ENCODE data around the gene COX7B.
"Not testable (repeated sequence)": the region's sequence is repeated elsewhere in the genome, so short reads cannot be mapped to it uniquely, and the experiment has no call there.

The COX7B gene

DNA sequence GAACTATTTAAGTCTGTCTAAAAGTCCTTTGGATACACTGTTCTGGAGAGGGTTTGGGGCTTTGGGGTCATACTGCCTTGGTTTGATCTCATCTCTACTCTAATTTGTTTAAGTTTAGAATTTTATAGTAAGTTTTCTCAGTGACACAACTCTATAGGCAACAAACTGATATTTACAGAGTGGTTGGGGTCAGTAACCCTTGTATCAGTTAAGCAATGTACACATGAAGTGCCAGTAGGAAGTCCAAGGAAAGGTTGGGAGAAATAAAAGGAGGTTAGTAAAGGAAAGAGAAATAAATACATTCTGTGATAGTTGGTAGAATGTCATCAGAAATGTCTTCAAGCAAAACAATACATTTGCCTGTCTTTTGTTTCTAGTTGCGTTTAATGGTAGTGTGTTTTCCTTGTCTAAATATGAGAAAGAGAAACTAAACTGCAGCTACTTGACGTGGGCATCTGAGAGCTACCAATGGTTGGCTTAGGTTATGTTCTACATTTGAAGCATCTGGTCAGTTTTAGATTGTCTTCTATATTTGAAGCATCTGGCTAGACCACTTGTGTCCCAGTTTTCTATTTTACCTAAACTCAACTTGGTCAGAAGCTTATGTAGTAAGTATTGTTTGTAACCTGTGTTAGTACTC is 18.1 kb downstream of the COX7B start:
- Histone ChIP-seq H3K36me3 (ENCODE audit: control insufficient read depth, insufficient read depth, low read length) (no peaks in the 10 kb centered on the region), H3K27me3 (ENCODE audit: control insufficient read depth, insufficient read depth, low read length) (no peaks in the 10 kb centered on the region), H3K9ac (no peak overlapping the region), H3K4me1 (no peaks in the 10 kb centered on the region), H3K4me3 (ENCODE audit: low read depth, low read length) (no peak overlapping the region), H3K79me2 (peaks cover 4% of the 10 kb centered on the region), H3K27ac (no peak overlapping the region), H3K9me3 (ENCODE audit: control insufficient read depth, low read length) (no peaks in the 10 kb centered on the region), H2AFZ (no peak overlapping the region), H3K4me2 (ENCODE audit: low read length) (no peak overlapping the region)
- TF ChIP-seq, protein P1, sequence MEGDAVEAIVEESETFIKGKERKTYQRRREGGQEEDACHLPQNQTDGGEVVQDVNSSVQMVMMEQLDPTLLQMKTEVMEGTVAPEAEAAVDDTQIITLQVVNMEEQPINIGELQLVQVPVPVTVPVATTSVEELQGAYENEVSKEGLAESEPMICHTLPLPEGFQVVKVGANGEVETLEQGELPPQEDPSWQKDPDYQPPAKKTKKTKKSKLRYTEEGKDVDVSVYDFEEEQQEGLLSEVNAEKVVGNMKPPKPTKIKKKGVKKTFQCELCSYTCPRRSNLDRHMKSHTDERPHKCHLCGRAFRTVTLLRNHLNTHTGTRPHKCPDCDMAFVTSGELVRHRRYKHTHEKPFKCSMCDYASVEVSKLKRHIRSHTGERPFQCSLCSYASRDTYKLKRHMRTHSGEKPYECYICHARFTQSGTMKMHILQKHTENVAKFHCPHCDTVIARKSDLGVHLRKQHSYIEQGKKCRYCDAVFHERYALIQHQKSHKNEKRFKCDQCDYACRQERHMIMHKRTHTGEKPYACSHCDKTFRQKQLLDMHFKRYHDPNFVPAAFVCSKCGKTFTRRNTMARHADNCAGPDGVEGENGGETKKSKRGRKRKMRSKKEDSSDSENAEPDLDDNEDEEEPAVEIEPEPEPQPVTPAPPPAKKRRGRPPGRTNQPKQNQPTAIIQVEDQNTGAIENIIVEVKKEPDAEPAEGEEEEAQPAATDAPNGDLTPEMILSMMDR (IDR thresholded peaks at IDR 0.05), result no peak

DNA sequence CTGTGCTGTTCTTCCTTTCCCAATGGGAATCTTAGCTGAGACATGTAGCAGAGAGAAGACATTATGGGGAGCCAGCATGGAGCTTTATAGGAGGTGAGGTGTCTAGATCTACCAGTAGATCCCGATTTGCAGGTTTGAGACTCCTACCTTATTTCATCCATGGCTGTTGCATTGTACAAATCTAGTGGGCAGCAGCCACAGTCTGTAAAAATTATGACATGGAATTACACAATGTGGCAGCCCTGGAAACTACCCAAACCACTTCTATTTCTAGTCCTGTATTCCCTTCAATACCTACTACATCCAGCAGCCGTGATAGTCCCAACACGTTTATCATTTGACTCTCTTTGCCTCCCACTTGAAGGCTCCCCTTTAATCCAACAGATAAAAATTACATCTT is 19.3 kb downstream of the COX7B start:
- Histone ChIP-seq H3K27ac (no peak overlapping the region), H3K27me3 (ENCODE audit: control insufficient read depth, insufficient read depth, low read length) (no peaks in the 10 kb centered on the region)

DNA sequence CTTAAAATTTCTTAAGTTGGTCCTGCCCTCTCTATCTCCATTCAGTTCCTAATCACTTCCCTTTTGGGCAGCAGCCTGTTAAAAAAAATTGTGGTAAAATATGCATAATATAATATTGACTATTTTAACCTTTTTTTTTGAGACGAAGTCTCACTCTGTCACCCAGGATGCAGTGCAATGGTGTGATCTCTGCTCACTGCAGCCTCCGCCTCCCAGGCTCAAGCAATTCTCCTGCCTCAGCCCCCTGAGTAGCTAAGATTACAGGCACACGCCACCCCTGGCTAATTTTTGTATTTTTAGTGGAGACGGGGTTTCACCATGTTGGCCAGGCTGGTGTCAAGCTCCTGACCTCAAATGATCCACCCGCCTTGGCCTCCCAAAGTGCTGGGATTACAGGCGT is 20.1 kb downstream of the COX7B start:
- H3K27me3 ChIP-seq (ENCODE audit: control insufficient read depth, insufficient read depth, low read length); H3K4me1 ChIP-seq; H3K9ac ChIP-seq; H3K27ac ChIP-seq; H3K4me2 ChIP-seq (ENCODE audit: low read length); H2AFZ ChIP-seq; H3K79me2 ChIP-seq; H3K36me3 ChIP-seq (ENCODE audit: control insufficient read depth, insufficient read depth, low read length); H3K4me3 ChIP-seq (ENCODE audit: low read depth, low read length); H3K9me3 ChIP-seq (ENCODE audit: control insufficient read depth, low read length): not testable (repeated sequence)

More for the DNA sequence above, 19.3 kb downstream of the COX7B start:
- H3K4me1 ChIP-seq, result no peaks in the 10 kb centered on the region
- TF ChIP-seq, protein P1 (IDR thresholded peaks at IDR 0.05), result no peak
- H3K9ac ChIP-seq, result no peak overlapping the region
- no peak overlapping the region for H3K4me2 ChIP-seq (ENCODE audit: low read length)
- H2AFZ ChIP-seq, result no peak overlapping the region
- H3K36me3 ChIP-seq (ENCODE audit: control insufficient read depth, insufficient read depth, low read length), result no peaks in the 10 kb centered on the region
- H3K79me2 ChIP-seq, result peaks cover 4% of the 10 kb centered on the region
- H3K4me3 ChIP-seq (ENCODE audit: low read depth, low read length), result no peak overlapping the region
- no peaks in the 10 kb centered on the region for H3K9me3 ChIP-seq (ENCODE audit: control insufficient read depth, low read length)

DNA sequence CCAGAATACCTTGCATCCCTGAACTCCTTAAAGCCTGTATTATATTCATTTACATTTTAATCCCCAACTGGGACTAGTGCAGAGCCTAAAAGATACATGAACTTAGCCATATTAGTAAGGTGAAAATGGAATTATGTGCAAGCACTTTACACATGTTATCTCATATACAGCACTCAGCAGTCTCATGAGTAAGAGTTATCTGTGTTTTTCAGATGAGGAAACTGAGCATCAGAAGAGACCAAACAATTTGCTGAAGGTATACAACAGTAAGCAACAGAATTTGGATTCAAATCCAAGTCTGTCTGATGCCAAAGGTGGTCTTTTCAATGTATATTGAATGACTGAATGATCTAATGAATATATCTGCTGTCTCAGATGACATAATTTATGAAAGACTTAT is 23.5 kb downstream of the COX7B start:
- H3K4me3 ChIP-seq (ENCODE audit: low read depth, low read length), result no peak overlapping the region
- no peaks in the 10 kb centered on the region for H3K27me3 ChIP-seq (ENCODE audit: control insufficient read depth, insufficient read depth, low read length)
- no peak overlapping the region for H3K9ac ChIP-seq
- H3K9me3 ChIP-seq (ENCODE audit: control insufficient read depth, low read length), result no peaks in the 10 kb centered on the region
- TF ChIP-seq, protein P1 (IDR thresholded peaks at IDR 0.05), result no peak
- H3K79me2 ChIP-seq, result peaks cover 4% of the 10 kb centered on the region
- no peak overlapping the region for H3K4me2 ChIP-seq (ENCODE audit: low read length)
- H3K27ac ChIP-seq, result no peak overlapping the region
- no peaks in the 10 kb centered on the region for H3K36me3 ChIP-seq (ENCODE audit: control insufficient read depth, insufficient read depth, low read length)
- H2AFZ ChIP-seq, result no peak overlapping the region
- no peaks in the 10 kb centered on the region for H3K4me1 ChIP-seq

DNA sequence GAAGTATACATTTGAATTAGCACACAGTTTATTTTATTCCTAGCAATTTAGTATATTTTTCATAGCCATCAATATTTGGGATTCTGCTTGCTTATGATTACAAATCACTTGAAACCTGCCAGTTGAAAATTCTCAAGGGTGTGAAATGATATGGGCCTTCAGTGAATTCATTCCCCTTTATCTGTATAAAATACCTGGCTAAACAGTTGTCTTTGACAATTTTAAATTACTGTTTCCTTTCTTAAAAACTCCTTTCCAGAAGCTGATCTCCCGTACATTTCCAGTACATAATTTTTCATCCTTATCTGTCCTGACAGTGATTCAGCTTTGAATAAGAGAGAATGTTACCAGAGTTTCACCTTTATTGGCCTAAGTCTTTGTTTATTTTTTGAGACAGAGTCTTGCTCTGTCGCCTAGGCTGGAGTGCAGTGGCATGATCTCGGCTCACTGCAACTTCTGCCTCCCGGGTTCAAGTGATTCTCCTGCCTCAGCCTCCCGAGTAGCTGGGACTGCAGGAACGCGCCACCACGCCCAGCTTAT is 25.1 kb downstream of the COX7B start:
- Histone ChIP-seq H3K79me2 (peaks cover 4% of the 10 kb centered on the region), H3K4me3 (ENCODE audit: low read depth, low read length) (no peak overlapping the region), H3K27ac (no peak overlapping the region), H2AFZ (no peak overlapping the region), H3K36me3 (ENCODE audit: control insufficient read depth, insufficient read depth, low read length) (no peaks in the 10 kb centered on the region), H3K27me3 (ENCODE audit: control insufficient read depth, insufficient read depth, low read length) (no peaks in the 10 kb centered on the region), H3K4me1 (no peaks in the 10 kb centered on the region), H3K9me3 (ENCODE audit: control insufficient read depth, low read length) (no peaks in the 10 kb centered on the region), H3K9ac (no peak overlapping the region), H3K4me2 (ENCODE audit: low read length) (no peak overlapping the region)
- TF ChIP-seq, protein P1 (IDR thresholded peaks at IDR 0.05), result no peak
